ENCODE data around the gene MKX.

- TF ChIP-seq CTCF (IDR thresholded peaks at IDR 0.05) = no peak
- TF ChIP-seq POLR2A (IDR thresholded peaks at IDR 0.05) = no peak
These were observed 91.3 kb downstream of the MKX start for GRCh38 chr10:27654284-27654683.

Measured in lower leg skin (tissue), 3 donors.